GM23248 (cell line): ENCODE measurements around the gene TRIP4. TPM values are rescaled to one million over a fixed set of nuclear protein-coding genes. Genes with fewer than 3 reads are reported as not detected.
"Not testable (repeated sequence)": the region's sequence is repeated elsewhere in the genome, so short reads cannot be mapped to it uniquely, and the experiment has no call there.

Experiments used
- DNase-seq: peaks from one replicate; pipeline ENCODE4 v3.0.0-alpha.2; 2015
- H2AFZ ChIP-seq: fragments of 200-600 bp; sonication (generic); 2 replicates; pipeline ENCODE4 v1.6.1; 2016; ENCODE audit warnings: antibody characterized with exemption
- H3F3A ChIP-seq: fragments of 200-600 bp; sonication (generic); 2 replicates; pipeline ENCODE4 v1.6.1; 2016; ENCODE audit warnings: mild to moderate bottlenecking, antibody characterized with exemption, mixed run types; ENCODE audit not compliant: insufficient read depth
- H3K27ac ChIP-seq: fragments of 200-600 bp; sonication (generic); 2 replicates; pipeline ENCODE4 v1.5.1; 2016; ENCODE audit warnings: mild to moderate bottlenecking
- H3K27me3 ChIP-seq: fragments of 200-600 bp; sonication (generic); replicated peaks from 2 replicates; pipeline ENCODE4 v1.6.1; 2016; ENCODE audit warnings: mild to moderate bottlenecking; ENCODE audit not compliant: insufficient read depth
- H3K36me3 ChIP-seq: fragments of 200-600 bp; sonication (generic); 2 replicates; pipeline ENCODE4 v1.6.1; 2016; ENCODE audit warnings: low read depth, mild to moderate bottlenecking
- H3K4me1 ChIP-seq: fragments of 200-600 bp; sonication (generic); 2 replicates; pipeline ENCODE4 v1.6.1; 2016; ENCODE audit warnings: mild to moderate bottlenecking; ENCODE audit not compliant: insufficient read depth
- H3K4me2 ChIP-seq: fragments of 200-600 bp; sonication (generic); one replicate; pipeline ENCODE4 v1.6.1; 2016; ENCODE audit warnings: mild to moderate bottlenecking; ENCODE audit not compliant: unreplicated experiment
- H3K4me3 ChIP-seq: fragments of 200-600 bp; sonication (generic); 2 replicates; pipeline ENCODE4 v1.5.1; 2016; ENCODE audit warnings: mild to moderate bottlenecking
- H3K79me2 ChIP-seq: fragments of 200-600 bp; sonication (generic); 2 replicates; pipeline ENCODE4 v1.6.1; 2016; ENCODE audit warnings: mild to moderate bottlenecking; ENCODE audit not compliant: insufficient read depth
- H3K9ac ChIP-seq: fragments of 200-600 bp; sonication (generic); 2 replicates; pipeline ENCODE4 v1.6.1; 2016; ENCODE audit warnings: mild to moderate bottlenecking
- H3K9me2 ChIP-seq: fragments of 200-600 bp; sonication (generic); 2 replicates; pipeline ENCODE4 v1.6.1; 2016; ENCODE audit warnings: mixed run types, mild to moderate bottlenecking, moderate library complexity; ENCODE audit not compliant: insufficient read depth
- H3K9me3 ChIP-seq: fragments of 200-600 bp; sonication (generic); one replicate; pipeline ENCODE4 v1.6.1; 2017; ENCODE audit warnings: low read depth
- H4K20me1 ChIP-seq: fragments of 200-600 bp; sonication (generic); 2 replicates; pipeline ENCODE4 v1.6.0; 2016; ENCODE audit not compliant: insufficient read depth
- EZH2 ChIP-seq: fragments of 200-600 bp; sonication (generic); IDR thresholded peaks from 2 replicates; pipeline ENCODE4 v1.6.1; 2018; ENCODE audit warnings: antibody characterized with exemption, mild to moderate bottlenecking; ENCODE audit not compliant: insufficient read depth, poor library complexity, severe bottlenecking
- EZH2phosphoT487 ChIP-seq: fragments of 200-600 bp; sonication (generic); IDR thresholded peaks from 2 replicates; pipeline ENCODE4 v1.6.1; 2018; ENCODE audit warnings: antibody characterized with exemption, moderate library complexity, mild to moderate bottlenecking, low read depth; ENCODE audit not compliant: insufficient read depth
- WGBS, 2 experiments: methylation state at CpG; one replicate each; pipeline ENCODE4 v1.1.6; 2015 to 2017; ENCODE audit warnings: low lambda C conversion rate in 2 of 2, low coverage in 1 of 2; ENCODE audit errors: missing lambda C conversion rate in 2 of 2; 5-methylcytosine and 5-hydroxymethylcytosine counted together
- in situ Hi-C: fragments of 300-500 bp; cut with MboI; formaldehyde crosslinking; loops from 2 replicates; pipeline ENCODE4 v1.15.0; 2020
- polyA plus RNA-seq: library from polyadenylated mRNA; unstranded; fragments of >200 nt; fragmentation: Nextera tagmentation; extraction: Ambion mirVana; gene quantifications from 2 replicates; pipeline ENCODE4 v1.2.1, GENCODE V29; 2016
- total RNA-seq: library from RNA; depleted of rRNA; stranded (reverse); fragments of >200 nt; shearing (Covaris generic); gene quantifications from 2 replicates; pipeline ENCODE4 v1.2.3, GENCODE V29; 2014

The TRIP4 gene
- total and polyA plus RNA-seq, 2 experiments from 2014 or later, result 6.9 to 32.9 TPM

- H2AFZ ChIP-seq, result peak within 1 kb of the TSS; percentile 96
- H3K27me3 ChIP-seq, result no peaks in the 10 kb centered on the region
- peak within 1 kb of the TSS; percentile 89 for H3K9ac ChIP-seq
- no peaks in the 10 kb centered on the region for H3K9me3 ChIP-seq
- in situ Hi-C loops, result loop anchor here (10.0 kb wide), 1 partner anchor 141 kb away; no protein-coding TSS in a partner anchor
- H3K9me2 ChIP-seq, result no peaks in the 10 kb centered on the region
- peaks cover 48% of the 10 kb centered on the region for H3K79me2 ChIP-seq
- peaks cover 21% of the 10 kb centered on the region for H3K4me1 ChIP-seq
- no peak for TF ChIP-seq EZH2
- TF ChIP-seq EZH2phosphoT487, result no peak
- H3K4me2 ChIP-seq, result peak within 1 kb of the TSS; percentile 90
- H3K36me3 ChIP-seq, result no peaks in the 10 kb centered on the region
- peak; percentile 99 for DNase-seq
- H3K27ac ChIP-seq, result peak within 1 kb of the TSS; percentile 82
- no peaks in the 10 kb centered on the region for H4K20me1 ChIP-seq
- 0 to 1% methylated on average over 26 to 42 of the region's 42 CpGs for WGBS, 2 experiments
- peaks cover 19% of the 10 kb centered on the region for H3F3A ChIP-seq
- peak within 1 kb of the TSS; percentile 88 for H3K4me3 ChIP-seq
Measured at GRCh38 chr15:64355944-64356709, 31.5 kb upstream of the TRIP4 start, which contains the start of gene CSNK1G1. Gene CSNK1G1, minus strand, starts transcription at chr15:64356173. Its CDS starts 55,674 bp downstream, at chr15:64300499.

DNA sequence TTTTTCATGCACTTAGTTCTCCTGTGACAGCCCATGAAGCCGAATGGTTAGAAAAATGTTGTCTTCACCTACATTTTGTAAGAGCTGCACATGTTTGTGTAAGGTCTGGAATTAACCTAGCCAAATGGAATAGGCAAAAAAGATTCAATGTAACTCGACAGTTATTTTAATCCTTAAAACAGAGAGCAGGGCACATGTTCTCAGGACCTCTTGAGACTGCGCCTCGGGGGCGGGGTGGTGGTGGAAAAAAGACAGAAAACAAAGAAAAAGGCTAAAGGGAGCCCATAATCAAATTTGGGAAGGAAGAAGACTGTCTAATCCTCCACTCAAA, 31.0 kb upstream of the TRIP4 start:
- DNase-seq, result no peak
- Histone ChIP-seq H4K20me1 (no peaks in the 10 kb centered on the region), H3K9ac (peak overlapping the region; percentile 89), H3K4me2 (peak overlapping the region; percentile 90), H3K4me1 (peaks cover 15% of the 10 kb centered on the region), H2AFZ (peak overlapping the region; percentile 96), H3K27me3 (no peaks in the 10 kb centered on the region), H3F3A (peaks cover 14% of the 10 kb centered on the region), H3K27ac (peak overlapping the region; percentile 82), H3K9me3 (no peaks in the 10 kb centered on the region), H3K36me3 (no peaks in the 10 kb centered on the region), H3K4me3 (peak overlapping the region; percentile 88), H3K79me2 (peaks cover 42% of the 10 kb centered on the region), H3K9me2 (no peaks in the 10 kb centered on the region)
- TF ChIP-seq EZH2phosphoT487 (no peak), EZH2 (no peak)
- in situ Hi-C loops, result loop anchor here (10.0 kb wide), 1 partner anchor 142 kb away; no protein-coding TSS in a partner anchor
- 3 to 6% methylated on average over 5 of the region's 5 CpGs for WGBS, 2 experiments

GRCh38 chr15:64361259-64361658, 26.4 kb upstream of the TRIP4 start:
- H2AFZ ChIP-seq, result no peak overlapping the region
- H3K4me3 ChIP-seq, result no peak overlapping the region
- peaks cover 4% of the 10 kb centered on the region; the same call in 1 of the 2 replicates for H3K4me1 ChIP-seq
- H3K9me2 ChIP-seq, result no peaks in the 10 kb centered on the region
- WGBS, 2 experiments, result 99% methylated on average over 4 of the region's 4 CpGs
- H3F3A ChIP-seq, result peaks cover 10% of the 10 kb centered on the region
- H3K27ac ChIP-seq, result no peak overlapping the region
- in situ Hi-C loops, result no loop called here
- H3K79me2 ChIP-seq, result no peaks in the 10 kb centered on the region
- no peaks in the 10 kb centered on the region for H3K9me3 ChIP-seq
- H4K20me1 ChIP-seq, result no peaks in the 10 kb centered on the region
- DNase-seq, result no peak
- H3K9ac ChIP-seq, result no peak overlapping the region
- no peak for TF ChIP-seq EZH2phosphoT487
- no peak for TF ChIP-seq EZH2
- H3K36me3 ChIP-seq, result no peaks in the 10 kb centered on the region
- no peaks in the 10 kb centered on the region for H3K27me3 ChIP-seq
- no peak overlapping the region for H3K4me2 ChIP-seq

DNA sequence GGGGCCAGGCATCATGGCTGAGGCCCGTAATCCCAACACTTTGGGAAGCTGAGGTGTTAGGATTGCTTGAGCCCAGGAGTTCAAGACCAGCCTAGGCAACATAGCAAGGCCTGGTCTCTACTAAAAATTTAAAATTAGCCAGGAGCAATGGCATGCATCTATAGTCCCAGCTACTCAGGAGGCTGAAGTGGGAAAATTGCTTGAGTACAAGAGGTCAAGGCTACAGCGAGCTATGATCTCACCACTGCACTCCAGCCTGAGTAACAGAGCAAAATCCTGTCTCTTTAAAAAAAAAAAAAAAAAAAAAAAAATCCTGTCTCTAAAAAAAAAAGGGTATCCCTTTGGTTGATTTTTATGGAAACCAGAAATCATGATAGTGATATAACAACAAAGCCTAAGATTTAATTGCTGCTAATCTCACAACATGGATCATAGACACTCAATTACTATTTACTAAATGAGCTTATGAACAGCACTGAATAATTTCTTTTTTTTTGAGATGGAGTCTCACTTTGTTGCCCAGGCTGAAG, 18.5 kb upstream of the TRIP4 start:
- Histone ChIP-seq H3K27ac (no peak overlapping the region), H3K36me3 (no peaks in the 10 kb centered on the region), H3F3A (no peaks in the 10 kb centered on the region), H3K4me3 (no peak overlapping the region), H4K20me1 (no peaks in the 10 kb centered on the region), H3K9me2 (no peaks in the 10 kb centered on the region), H2AFZ (peak overlapping the region; percentile 13; the same call in 1 of the 2 replicates), H3K9me3 (no peaks in the 10 kb centered on the region), H3K4me2 (no peak overlapping the region), H3K9ac (no peak overlapping the region), H3K4me1 (no peaks in the 10 kb centered on the region), H3K27me3 (no peaks in the 10 kb centered on the region), H3K79me2 (no peaks in the 10 kb centered on the region)
- in situ Hi-C loops, result no loop called here
- DNase-seq, result no peak
- TF ChIP-seq EZH2 (no peak), EZH2phosphoT487 (no peak)
- WGBS, 2 experiments, result 100% methylated on average over 2 of the region's 2 CpGs

DNA sequence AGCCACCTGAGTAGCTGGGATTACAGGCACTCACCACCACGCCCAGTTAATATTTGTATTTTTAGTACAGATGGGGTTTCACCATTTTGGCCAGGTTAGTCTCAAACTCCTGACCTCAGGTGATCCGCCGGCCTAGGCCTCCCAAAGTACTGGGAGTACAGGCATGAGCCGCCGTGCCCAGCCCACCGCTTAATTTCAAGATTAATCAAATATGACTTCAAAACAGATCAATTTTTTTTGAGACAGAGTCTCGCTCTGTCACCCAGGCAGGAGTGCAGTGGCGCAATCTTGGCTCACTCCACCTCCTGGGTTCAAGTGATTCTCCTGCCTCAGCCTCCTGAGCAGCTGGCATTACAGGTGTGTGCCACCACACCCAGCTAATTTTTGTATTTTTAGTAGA, 16.3 kb upstream of the TRIP4 start:
- whole genome bisulfite sequencing, 2 experiments, result 95 to 98% methylated on average over 8 of the region's 8 CpGs
- H3K9ac ChIP-seq, result not testable (repeated sequence)

More for the DNA sequence above, 16.3 kb upstream of the TRIP4 start:
- DNase-seq, H3K27me3 ChIP-seq, in situ Hi-C loops, H3F3A ChIP-seq, H3K4me2 ChIP-seq, H3K9me3 ChIP-seq, H3K4me3 ChIP-seq, H3K27ac ChIP-seq, H2AFZ ChIP-seq, H3K4me1 ChIP-seq, H3K79me2 ChIP-seq, H3K9me2 ChIP-seq, H4K20me1 ChIP-seq, H3K36me3 ChIP-seq: not testable (repeated sequence)
